Epithelial cell of esophagus (primary cell): ENCODE data around the gene ZNF524.

Experiments
- DNase-seq: peaks from one replicate; pipeline ENCODE4 v3.0.0; 2010; ENCODE audit warnings: low read depth
- H3K4me3 ChIP-seq: 2 replicates; pipeline ENCODE4 v1.5.1; 2011; ENCODE audit warnings: mild to moderate bottlenecking, low read length, control low read depth
- TF ChIP-seq, protein P1 (sequence below): IDR thresholded peaks from 2 replicates; pipeline ENCODE4 v1.5.1; 2011; ENCODE audit warnings: low read depth, mild to moderate bottlenecking, low read length, control low read depth, inconsistent platforms; ENCODE audit not compliant: insufficient read depth; ENCODE audit errors: missing control alignments

The ZNF524 gene

GRCh38 chr19:55606817-55607216 is 6.7 kb downstream of the ZNF524 start:
- TF ChIP-seq, protein P1, sequence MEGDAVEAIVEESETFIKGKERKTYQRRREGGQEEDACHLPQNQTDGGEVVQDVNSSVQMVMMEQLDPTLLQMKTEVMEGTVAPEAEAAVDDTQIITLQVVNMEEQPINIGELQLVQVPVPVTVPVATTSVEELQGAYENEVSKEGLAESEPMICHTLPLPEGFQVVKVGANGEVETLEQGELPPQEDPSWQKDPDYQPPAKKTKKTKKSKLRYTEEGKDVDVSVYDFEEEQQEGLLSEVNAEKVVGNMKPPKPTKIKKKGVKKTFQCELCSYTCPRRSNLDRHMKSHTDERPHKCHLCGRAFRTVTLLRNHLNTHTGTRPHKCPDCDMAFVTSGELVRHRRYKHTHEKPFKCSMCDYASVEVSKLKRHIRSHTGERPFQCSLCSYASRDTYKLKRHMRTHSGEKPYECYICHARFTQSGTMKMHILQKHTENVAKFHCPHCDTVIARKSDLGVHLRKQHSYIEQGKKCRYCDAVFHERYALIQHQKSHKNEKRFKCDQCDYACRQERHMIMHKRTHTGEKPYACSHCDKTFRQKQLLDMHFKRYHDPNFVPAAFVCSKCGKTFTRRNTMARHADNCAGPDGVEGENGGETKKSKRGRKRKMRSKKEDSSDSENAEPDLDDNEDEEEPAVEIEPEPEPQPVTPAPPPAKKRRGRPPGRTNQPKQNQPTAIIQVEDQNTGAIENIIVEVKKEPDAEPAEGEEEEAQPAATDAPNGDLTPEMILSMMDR: no peak
- DNase-seq: no peak
- H3K4me3 ChIP-seq: peak overlapping the region; percentile 79

DNA sequence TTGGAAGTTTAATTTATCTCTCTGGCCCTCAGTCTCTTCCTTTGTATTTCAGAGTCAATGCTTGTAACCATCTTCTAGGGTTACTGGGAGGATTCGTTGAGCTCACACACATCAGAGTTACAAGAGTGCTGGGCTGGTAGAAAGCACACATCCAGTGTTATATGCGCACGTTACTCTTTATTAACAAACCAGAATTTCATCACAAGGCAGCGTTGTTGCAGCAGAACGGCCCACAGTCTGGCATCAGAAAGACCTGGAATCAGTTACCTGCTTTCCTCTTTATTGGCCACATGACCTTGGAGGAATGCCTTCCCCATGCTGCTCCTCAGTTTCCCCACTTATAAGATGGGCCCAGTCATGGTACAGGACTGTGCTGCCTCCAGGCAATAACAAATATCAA is 9.2 kb downstream of the ZNF524 start:
- no peak for DNase-seq
- TF ChIP-seq, protein P1: no peak
- H3K4me3 ChIP-seq: no peak overlapping the region

- TF ChIP-seq, protein P1: no peak
- no peak for DNase-seq
Measured at GRCh38 chr19:55611300-55611982, 11.4 kb downstream of the ZNF524 start.

GRCh38 chr19:55611983-55612645 is 12.0 kb downstream of the ZNF524 start:
- DNase-seq: no peak
- TF ChIP-seq, protein P1: no peak
- no peak overlapping the region for H3K4me3 ChIP-seq

More at GRCh38 chr19:55611300-55611982, 11.4 kb downstream of the ZNF524 start:
- no peak overlapping the region for H3K4me3 ChIP-seq

DNA sequence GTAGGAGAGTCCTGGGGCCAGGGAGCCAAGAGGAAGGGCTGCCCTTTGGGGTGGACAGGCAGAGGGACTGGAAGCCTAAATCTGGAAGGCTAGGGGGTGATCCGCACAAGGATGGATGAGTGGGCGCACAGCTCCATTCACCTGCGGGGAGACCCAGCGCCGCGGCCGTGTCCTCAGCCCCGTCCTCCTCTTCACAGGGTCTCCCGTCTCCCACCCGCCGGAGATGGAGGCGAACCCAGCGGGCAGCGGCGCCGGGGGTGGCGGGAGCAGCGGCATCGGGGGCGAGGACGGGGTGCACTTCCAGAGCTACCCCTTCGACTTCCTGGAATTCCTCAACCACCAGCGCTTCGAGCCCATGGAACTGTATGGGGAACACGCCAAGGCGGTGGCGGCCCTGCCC is 13.3 kb downstream of the ZNF524 start:
- DNase-seq: no peak
- no peak overlapping the region for H3K4me3 ChIP-seq
- TF ChIP-seq, protein P1: no peak

DNA sequence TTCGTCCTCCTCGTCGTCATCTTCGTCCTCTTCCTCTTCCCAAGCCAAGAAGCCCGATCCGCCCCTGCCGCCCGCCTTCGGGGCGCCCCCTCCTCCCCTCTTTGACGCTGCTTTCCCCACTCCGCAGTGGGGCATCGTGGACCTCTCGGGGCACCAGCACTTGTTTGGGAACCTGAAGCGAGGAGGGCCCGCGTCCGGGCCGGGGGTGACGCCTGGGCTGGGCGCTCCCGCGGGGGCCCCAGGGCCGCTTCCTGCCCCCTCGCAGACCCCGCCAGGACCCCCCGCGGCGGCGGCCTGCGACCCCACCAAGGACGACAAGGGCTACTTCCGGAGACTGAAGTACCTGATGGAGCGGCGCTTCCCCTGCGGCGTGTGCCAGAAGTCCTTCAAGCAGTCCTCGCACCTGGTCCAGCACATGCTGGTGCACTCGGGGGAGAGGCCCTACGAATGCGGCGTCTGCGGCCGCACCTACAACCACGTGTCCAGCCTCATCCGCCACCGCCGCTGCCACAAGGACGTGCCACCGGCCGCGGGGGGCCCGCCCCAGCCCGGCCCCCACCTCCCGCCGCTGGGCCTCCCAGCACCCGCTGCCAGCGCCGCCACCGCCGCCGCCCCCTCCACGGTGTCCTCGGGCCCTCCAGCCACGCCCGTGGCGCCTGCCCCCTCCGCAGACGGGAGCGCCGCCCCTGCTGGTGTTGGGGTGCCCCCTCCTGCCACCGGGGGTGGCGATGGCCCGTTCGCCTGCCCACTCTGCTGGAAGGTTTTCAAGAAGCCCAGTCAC is 14.0 kb downstream of the ZNF524 start:
- no peak for DNase-seq
- TF ChIP-seq, protein P1: no peak
- no peak overlapping the region for H3K4me3 ChIP-seq
